WTC11 (cell line): ENCODE measurements around the gene SDC1. TPM values are rescaled to one million over a fixed set of nuclear protein-coding genes. Genes with fewer than 3 reads are reported as not detected.

Source experiments
- ATAC-seq: fragments of 200-7000 bp; cut with Tn5 transposase; 2 replicates; pipeline ENCODE4 v1.10.0; 2021; ENCODE audit warnings: mild to moderate bottlenecking, moderate library complexity
- CTCF ChIA-PET: fragments of 300-600 bp; sonication (Branson Sonifier 250); formaldehyde crosslinking; loops from one replicate; lab custom pipeline; 2021; ENCODE audit warnings: antibody characterized with exemption; lab: Charles Lee
- POLR2A ChIA-PET: fragments of 350-600 bp; sonication (Branson Sonifier 250); formaldehyde crosslinking; loops from one replicate; lab custom pipeline; 2021; ENCODE audit warnings: antibody characterized with exemption; lab: Charles Lee
- DNase-seq: peaks from one replicate; pipeline ENCODE4 v3.0.0; 2021; ENCODE audit warnings: low spot score
- H3K27ac Mint-ChIP-seq: 2 replicates; pipeline ENCODE4 v1.8.0; 2021; ENCODE audit warnings: mixed read lengths
- H3K27me3 Mint-ChIP-seq: 2 replicates; pipeline ENCODE4 v1.8.0; 2021; ENCODE audit warnings: low read depth, mild to moderate bottlenecking, moderate library complexity, mixed read lengths
- H3K36me3 Mint-ChIP-seq: 2 replicates; pipeline ENCODE4 v1.8.0; 2021; ENCODE audit warnings: mixed read lengths
- H3K4me1 Mint-ChIP-seq: 2 replicates; pipeline ENCODE4 v1.8.0; 2022; ENCODE audit warnings: mixed read lengths
- H3K4me3 Mint-ChIP-seq: 2 replicates; pipeline ENCODE4 v1.8.0; 2021; ENCODE audit warnings: mild to moderate bottlenecking, moderate library complexity, mixed read lengths
- H3K9me3 Mint-ChIP-seq: 2 replicates; pipeline ENCODE4 v1.8.0; 2021; ENCODE audit warnings: mixed read lengths
- ELF4 ChIP-seq: sonication (generic); formaldehyde crosslinking; IDR thresholded peaks from 2 replicates; pipeline ENCODE4 v1.8.1; 2022; ENCODE audit warnings: low read depth, mild to moderate bottlenecking, moderate library complexity, missing genetic modification reagents
- FOXP1 ChIP-seq: sonication (generic); formaldehyde crosslinking; IDR thresholded peaks from 2 replicates; pipeline ENCODE4 v1.8.0; 2022; ENCODE audit warnings: missing genetic modification reagents, mild to moderate bottlenecking, moderate library complexity, borderline replicate concordance
- GABPB1 ChIP-seq: sonication (generic); formaldehyde crosslinking; IDR thresholded peaks from 2 replicates; pipeline ENCODE4 v1.8.1; 2023; ENCODE audit warnings: mild to moderate bottlenecking, missing genetic modification reagents
- NFE2L1 ChIP-seq: sonication (generic); formaldehyde crosslinking; IDR thresholded peaks from 2 replicates; pipeline ENCODE4 v1.8.1; 2023; ENCODE audit warnings: missing genetic modification reagents
- SOX15 ChIP-seq: fragments of 250-450 bp; sonication (Bioruptor Pico); IDR thresholded peaks from 2 replicates; pipeline ENCODE4 v1.9.0; 2021; ENCODE audit warnings: mild to moderate bottlenecking
- TP53 ChIP-seq: sonication (generic); formaldehyde crosslinking; IDR thresholded peaks from 2 replicates; pipeline ENCODE4 v1.8.1; 2023; ENCODE audit warnings: mild to moderate bottlenecking, missing genetic modification reagents
- USF2 ChIP-seq: sonication (generic); formaldehyde crosslinking; IDR thresholded peaks from 2 replicates; pipeline ENCODE4 v1.8.1; 2023; ENCODE audit warnings: mild to moderate bottlenecking, missing genetic modification reagents, moderate library complexity
- ZMAT4 ChIP-seq: fragments of 250-450 bp; sonication (Bioruptor Pico); IDR thresholded peaks from 2 replicates; pipeline ENCODE4 v1.9.0; 2021; ENCODE audit warnings: mild to moderate bottlenecking
- ZNF423 ChIP-seq: fragments of 250-450 bp; sonication (Bioruptor Pico); IDR thresholded peaks from 2 replicates; pipeline ENCODE4 v2.1.2; 2022; ENCODE audit warnings: mild to moderate bottlenecking, moderate library complexity
- total RNA-seq: library from RNA; stranded (reverse); gene quantifications from 3 replicates; pipeline ENCODE4 v1.2.3, GENCODE V29; 2021
- TF ChIP-seq, protein P1 (sequence below): sonication (generic); formaldehyde crosslinking; IDR thresholded peaks from 2 replicates; pipeline ENCODE4 v1.8.0; 2022; ENCODE audit warnings: mild to moderate bottlenecking, missing genetic modification reagents
- TF ChIP-seq, protein P2 (sequence below): sonication (generic); formaldehyde crosslinking; IDR thresholded peaks from 2 replicates; pipeline ENCODE4 v1.8.0; 2022; ENCODE audit warnings: mild to moderate bottlenecking, missing genetic modification reagents
- TF ChIP-seq, protein P3 (sequence below): fragments of 200-600 bp; IDR thresholded peaks from 2 replicates; pipeline ENCODE4 v1.8.0; 2022; ENCODE audit warnings: antibody characterized with exemption

SDC1 gene
- total RNA-seq, 1 experiment from 2014 or later = 52.6 TPM

- Mint-ChIP-seq H3K27me3 (no peaks in the 10 kb centered on the region), H3K9me3 (no peaks in the 10 kb centered on the region), H3K36me3 (no peaks in the 10 kb centered on the region), H3K4me3 (no peak overlapping the region), H3K4me1 (peaks cover 41% of the 10 kb centered on the region), H3K27ac (no peak overlapping the region)
- POLR2A ChIA-PET = no interaction called here
- DNase-seq (no peak), ATAC-seq (no peak)
- CTCF ChIA-PET = interaction anchor here (0.7 to 2.4 kb wide), 8 partner anchors 12 to 171 kb away, joined by 3 to 6 read pairs (median 4); partner anchors contain the start of gene SDC1
- TF ChIP-seq, protein P1, sequence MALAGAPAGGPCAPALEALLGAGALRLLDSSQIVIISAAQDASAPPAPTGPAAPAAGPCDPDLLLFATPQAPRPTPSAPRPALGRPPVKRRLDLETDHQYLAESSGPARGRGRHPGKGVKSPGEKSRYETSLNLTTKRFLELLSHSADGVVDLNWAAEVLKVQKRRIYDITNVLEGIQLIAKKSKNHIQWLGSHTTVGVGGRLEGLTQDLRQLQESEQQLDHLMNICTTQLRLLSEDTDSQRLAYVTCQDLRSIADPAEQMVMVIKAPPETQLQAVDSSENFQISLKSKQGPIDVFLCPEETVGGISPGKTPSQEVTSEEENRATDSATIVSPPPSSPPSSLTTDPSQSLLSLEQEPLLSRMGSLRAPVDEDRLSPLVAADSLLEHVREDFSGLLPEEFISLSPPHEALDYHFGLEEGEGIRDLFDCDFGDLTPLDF = no peak
- TF ChIP-seq, protein P2, sequence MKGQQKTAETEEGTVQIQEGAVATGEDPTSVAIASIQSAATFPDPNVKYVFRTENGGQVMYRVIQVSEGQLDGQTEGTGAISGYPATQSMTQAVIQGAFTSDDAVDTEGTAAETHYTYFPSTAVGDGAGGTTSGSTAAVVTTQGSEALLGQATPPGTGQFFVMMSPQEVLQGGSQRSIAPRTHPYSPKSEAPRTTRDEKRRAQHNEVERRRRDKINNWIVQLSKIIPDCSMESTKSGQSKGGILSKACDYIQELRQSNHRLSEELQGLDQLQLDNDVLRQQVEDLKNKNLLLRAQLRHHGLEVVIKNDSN (CRISPR knock-in tag) = peak; percentile 66
- TF ChIP-seq, protein P3, sequence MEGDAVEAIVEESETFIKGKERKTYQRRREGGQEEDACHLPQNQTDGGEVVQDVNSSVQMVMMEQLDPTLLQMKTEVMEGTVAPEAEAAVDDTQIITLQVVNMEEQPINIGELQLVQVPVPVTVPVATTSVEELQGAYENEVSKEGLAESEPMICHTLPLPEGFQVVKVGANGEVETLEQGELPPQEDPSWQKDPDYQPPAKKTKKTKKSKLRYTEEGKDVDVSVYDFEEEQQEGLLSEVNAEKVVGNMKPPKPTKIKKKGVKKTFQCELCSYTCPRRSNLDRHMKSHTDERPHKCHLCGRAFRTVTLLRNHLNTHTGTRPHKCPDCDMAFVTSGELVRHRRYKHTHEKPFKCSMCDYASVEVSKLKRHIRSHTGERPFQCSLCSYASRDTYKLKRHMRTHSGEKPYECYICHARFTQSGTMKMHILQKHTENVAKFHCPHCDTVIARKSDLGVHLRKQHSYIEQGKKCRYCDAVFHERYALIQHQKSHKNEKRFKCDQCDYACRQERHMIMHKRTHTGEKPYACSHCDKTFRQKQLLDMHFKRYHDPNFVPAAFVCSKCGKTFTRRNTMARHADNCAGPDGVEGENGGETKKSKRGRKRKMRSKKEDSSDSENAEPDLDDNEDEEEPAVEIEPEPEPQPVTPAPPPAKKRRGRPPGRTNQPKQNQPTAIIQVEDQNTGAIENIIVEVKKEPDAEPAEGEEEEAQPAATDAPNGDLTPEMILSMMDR = no peak
- TF ChIP-seq SOX15 (CRISPR knock-in tag) = no peak
- TF ChIP-seq USF2 (CRISPR knock-in tag) = peak; percentile 79
- no peak for TF ChIP-seq TP53
- TF ChIP-seq ZNF423 (CRISPR knock-in tag) = peak; percentile 69
Measured at GRCh38 chr2:20186078-20186854, 38.7 kb downstream of the SDC1 start.

- peak; percentile 12 for ATAC-seq
- H3K4me3 Mint-ChIP-seq = no peak overlapping the region
- peak; percentile 75 for TF ChIP-seq ZNF423 (CRISPR knock-in tag)
- TF ChIP-seq NFE2L1 = 0 out of 2 replicates have a peak, but pooled peaks have one; percentile 11
- TF ChIP-seq ELF4 (CRISPR knock-in tag) = no peak
- TF ChIP-seq FOXP1 (CRISPR knock-in tag) = 0 out of 2 replicates have a peak, but pooled peaks have one; percentile 32
- TF ChIP-seq, all 79 proteins: peak for 3
- H3K9me3 Mint-ChIP-seq = no peaks in the 10 kb centered on the region
- H3K36me3 Mint-ChIP-seq = no peaks in the 10 kb centered on the region
- ChIA-PET POLR2A (interaction anchor here (0.9 kb wide), 1 partner anchor 40 kb away, joined by 4 read pairs; the partner anchor contains the start of gene SDC1), CTCF (interaction anchor here (0.7 to 2.4 kb wide), 7 partner anchors 11 to 86 kb away, joined by 3 to 6 read pairs (median 5); partner anchors contain the start of gene SDC1)
- H3K27ac Mint-ChIP-seq = no peak overlapping the region
- no peaks in the 10 kb centered on the region for H3K27me3 Mint-ChIP-seq
- no peak for DNase-seq
- H3K4me1 Mint-ChIP-seq = peaks cover 36% of the 10 kb centered on the region
Measured at GRCh38 chr2:20185176-20186022, 39.5 kb downstream of the SDC1 start.

DNA sequence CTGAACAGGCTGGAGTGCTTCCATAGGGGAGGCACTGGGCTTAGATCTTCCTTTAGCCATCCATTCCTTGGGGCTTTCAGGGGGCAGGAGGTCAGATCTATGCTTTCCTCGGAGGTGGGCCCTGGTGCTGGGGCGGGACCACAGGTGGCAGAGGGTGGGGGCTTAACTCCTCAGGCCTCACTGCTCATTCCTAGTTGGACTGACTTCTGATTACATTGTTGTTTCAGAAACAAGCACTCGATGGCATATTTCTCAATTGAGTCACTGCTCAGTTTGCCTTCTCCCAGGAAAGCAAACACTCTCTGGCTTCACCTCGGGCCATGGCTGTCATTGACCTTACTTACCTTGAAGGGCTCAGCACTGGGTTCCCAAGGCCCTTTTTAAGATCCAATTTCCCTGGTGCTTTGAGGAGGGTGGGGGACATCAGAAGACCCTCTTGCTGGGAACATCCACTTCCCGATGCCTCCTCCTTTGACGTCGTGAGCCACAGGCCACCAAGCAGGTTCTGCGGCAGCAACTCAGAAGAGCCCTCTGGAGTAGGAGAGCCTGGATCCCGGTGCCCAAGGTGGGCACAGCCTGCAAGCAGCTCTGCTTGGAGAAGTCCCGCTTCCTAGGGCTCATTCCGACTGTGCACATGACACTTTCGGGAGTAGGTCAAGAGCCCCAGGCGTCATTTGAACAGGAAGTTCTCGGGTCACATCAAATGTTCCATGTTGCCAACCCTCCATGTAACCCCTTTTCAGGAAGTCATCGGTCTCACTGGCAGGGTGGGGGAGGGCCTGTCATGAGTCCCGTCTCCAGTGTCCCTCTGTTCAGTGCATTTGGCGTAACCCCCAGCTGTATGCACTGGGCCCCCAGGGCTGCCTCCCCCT is 40.6 kb downstream of the SDC1 start:
- H3K4me1 Mint-ChIP-seq = peaks cover 31% of the 10 kb centered on the region
- POLR2A ChIA-PET = interaction anchor here (0.9 kb wide), 1 partner anchor 41 kb away, joined by 4 read pairs; the partner anchor contains the start of gene SDC1
- no peaks in the 10 kb centered on the region for H3K9me3 Mint-ChIP-seq
- H3K4me3 Mint-ChIP-seq = no peak overlapping the region
- no peaks in the 10 kb centered on the region for H3K27me3 Mint-ChIP-seq
- DNase-seq = no peak
- ATAC-seq = no peak
- CTCF ChIA-PET = no interaction called here
- no peak overlapping the region for H3K27ac Mint-ChIP-seq
- H3K36me3 Mint-ChIP-seq = no peaks in the 10 kb centered on the region
- TF ChIP-seq ZMAT4 (CRISPR knock-in tag) (no peak), GABPB1 (CRISPR knock-in tag) (peak; percentile 40)
